ENCODE results near the gene HOXD12.

- no peak for TF ChIP-seq CTCF (IDR thresholded peaks at IDR 0.05)
- no peak for TF ChIP-seq POLR2A (IDR thresholded peaks at IDR 0.05)
Observed at GRCh38 chr2:176149939-176150583, 50.5 kb downstream of the HOXD12 start.
